NCI-H510A (cell line): ENCODE results near the gene OR4Q3.
"Not testable (repeated sequence)": the region's sequence is repeated elsewhere in the genome, so short reads cannot be mapped to it uniquely, and the experiment has no call there.

Experiments used
- DNase-seq: peaks from one replicate; lab custom pipeline; 2025; lab: John Stamatoyannopoulos, UW

The OR4Q3 gene

DNA sequence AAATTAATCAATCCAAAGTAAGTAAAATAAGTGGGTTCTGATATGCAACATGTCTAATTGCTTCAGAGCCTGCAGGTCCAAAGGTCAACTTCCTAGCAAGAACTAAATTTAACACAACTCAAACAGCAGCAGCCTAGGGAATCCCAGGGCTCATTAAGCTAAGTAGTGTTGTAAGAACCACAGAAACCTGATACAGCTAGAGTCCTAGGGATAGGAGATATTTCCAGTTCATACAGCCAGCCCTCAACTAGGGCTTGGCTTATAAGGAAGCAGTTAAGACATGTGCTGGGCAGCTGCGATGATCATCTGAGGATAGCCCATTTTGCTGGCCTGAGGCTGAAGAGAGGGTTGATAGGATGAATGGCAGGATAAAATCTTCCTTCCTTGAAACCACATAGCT is at the start of gene OR4Q3:
Gene OR4Q3, plus strand, starts transcription at position 316 of the 400 bp plus-strand sequence.
- no peak for DNase-seq

GRCh38 chr14:19729359-19729758 is 14.0 kb upstream of the OR4Q3 start:
- no peak for DNase-seq

DNA sequence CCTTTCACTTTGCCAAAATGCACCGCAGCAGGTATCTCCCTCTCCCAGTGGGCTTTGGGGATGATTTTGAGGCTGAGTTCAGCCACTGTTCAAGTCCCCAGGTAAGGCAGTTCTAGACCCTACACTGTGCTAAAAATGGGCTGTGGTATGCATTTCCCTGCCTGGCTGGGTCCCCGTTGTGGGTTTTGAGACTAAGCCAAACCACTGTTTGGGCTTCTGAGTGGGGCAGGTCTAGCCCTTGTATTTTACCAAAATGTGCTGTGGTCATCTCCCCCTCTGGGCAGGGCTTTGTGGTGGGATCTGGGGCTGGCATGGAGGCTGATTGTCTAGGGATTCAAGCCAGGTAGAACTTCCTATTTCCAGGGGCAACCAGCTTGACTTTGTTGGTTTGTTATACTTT is 13.6 kb upstream of the OR4Q3 start:
- no peak for DNase-seq

GRCh38 chr14:19733893-19734292 is 9.5 kb upstream of the OR4Q3 start:
- not testable (repeated sequence) for DNase-seq

GRCh38 chr14:19752316-19752715 is 8.9 kb downstream of the OR4Q3 start:
- DNase-seq = not testable (repeated sequence)

GRCh38 chr14:19754172-19754571 is 10.8 kb downstream of the OR4Q3 start:
- DNase-seq = no peak

DNA sequence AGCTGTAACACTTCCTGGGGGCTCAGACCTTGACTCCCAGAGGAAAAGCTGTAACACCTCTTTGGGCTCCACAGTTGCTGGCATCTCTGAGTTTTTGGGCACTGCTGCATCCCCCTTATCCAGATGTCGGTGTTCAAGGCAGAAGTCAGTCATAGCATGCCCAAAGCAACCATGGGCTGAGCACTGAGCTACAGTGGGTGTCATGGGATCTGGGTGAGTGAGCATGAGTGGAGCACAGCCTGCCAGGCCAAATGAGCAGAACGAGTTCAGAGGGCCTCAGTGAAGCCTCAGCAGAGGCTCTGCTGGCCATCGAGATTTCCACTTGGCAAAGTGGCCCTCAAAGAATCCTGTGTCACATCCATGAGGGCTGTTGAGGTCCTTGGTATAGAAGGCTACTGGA is 28.1 kb downstream of the OR4Q3 start:
- not testable (repeated sequence) for DNase-seq

DNA sequence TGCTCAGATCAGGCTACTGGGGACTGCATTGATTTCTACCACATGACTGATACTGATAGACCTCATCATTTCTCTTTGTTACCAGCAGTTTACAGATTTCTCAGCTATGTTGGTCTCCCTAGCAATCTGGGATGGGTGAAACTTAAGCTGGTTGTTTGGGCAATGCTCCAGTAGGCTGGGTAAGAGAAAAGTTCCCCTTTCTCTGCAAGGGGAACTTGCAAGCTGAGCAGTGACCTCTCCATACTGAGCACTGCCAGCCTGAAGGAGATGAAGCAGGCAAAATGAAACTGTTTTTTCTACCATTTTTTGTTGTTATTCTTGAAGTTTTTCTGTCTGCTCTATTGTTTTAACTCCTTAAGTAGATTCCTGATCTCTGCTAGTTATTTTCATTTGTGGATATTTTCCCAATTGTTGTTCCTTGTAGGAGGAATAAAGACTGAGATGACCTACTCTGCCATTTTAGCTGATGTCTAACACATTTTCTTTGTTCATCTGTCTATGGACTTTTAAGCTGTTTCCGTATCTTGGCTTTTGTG is 28.6 kb downstream of the OR4Q3 start:
- DNase-seq = no peak

- DNase-seq = not testable (repeated sequence)
Measured at GRCh38 chr14:19772454-19772853, 29.1 kb downstream of the OR4Q3 start.

- not testable (repeated sequence) for DNase-seq
Measured at GRCh38 chr14:19773204-19773603, 29.8 kb downstream of the OR4Q3 start, which contains the start of gene OR4M1. OR4M1 (plus strand) TSS chr14:19773504; CDS start chr14:19780323, 6,819 bp downstream.

GRCh38 chr14:19775587-19775986 is 32.2 kb downstream of the OR4Q3 start:
- DNase-seq = no peak

DNA sequence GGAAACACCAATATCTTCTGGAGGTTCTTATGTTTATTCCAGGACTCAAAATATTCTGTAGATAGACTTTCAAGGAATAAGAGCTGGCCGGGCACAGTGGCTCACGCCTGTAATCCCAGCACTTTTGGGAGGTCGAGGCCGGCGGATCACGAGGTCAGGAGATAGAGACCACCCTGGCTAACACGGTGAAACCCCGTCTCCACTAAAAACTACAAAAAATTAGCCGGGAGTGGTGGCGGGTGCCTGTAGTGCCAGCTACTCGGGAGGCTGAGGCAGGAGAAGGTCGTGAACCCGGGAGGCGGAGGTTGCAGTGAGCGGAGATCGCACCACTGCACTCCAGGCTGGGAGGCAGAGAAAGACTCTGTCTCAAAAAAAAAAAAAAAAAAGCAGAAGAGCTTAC is 42.5 kb downstream of the OR4Q3 start:
- not testable (repeated sequence) for DNase-seq

- not testable (repeated sequence) for DNase-seq
Measured at GRCh38 chr14:19787318-19787717, 43.9 kb downstream of the OR4Q3 start.

GRCh38 chr14:19788150-19788549 is 44.8 kb downstream of the OR4Q3 start:
- DNase-seq = not testable (repeated sequence)

DNA sequence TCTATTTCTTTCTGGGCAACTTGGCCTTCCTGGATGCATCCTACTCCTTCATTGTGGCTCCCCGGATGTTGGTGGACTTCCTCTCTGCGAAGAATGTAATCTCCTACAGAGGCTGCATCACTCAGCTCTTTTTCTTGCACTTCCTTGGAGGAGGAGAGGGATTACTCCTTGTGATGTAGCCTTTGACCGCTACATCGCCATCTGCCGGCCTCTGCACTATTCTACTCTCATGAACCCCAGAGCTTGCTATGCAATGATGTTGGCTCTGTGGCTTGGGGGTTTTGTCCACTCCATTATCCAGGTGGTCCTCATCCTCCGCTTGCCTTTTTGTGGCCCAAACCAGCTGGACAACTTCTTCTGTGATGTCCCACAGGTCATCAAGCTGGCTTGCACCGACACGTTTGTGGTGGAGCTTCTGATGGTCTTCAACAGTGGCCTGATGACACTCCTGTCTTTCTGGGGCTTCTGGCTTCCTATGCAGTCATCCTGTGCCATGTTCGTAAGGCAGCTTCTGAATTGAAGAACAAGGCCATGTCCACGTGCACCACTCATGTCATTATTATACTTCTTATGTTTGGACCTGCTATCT is 53.2 kb downstream of the OR4Q3 start:
- not testable (repeated sequence) for DNase-seq
